ENCODE results near the gene INPP5A. TPM values are rescaled to one million over a fixed set of nuclear protein-coding genes. Genes with fewer than 3 reads are reported as not detected.

The INPP5A gene
- total and polyA plus RNA-seq, 5 donors from 2014 or later, result 0.66 to 21.3 (median 1.0) TPM

GRCh38 chr10:132526676-132527075, 10.9 kb upstream of the INPP5A start:
- DNase-seq (no peak), ATAC-seq (ENCODE audit: low read depth in 2 of 2) (no peak)
- Histone ChIP-seq H3K36me3 (ENCODE audit: control insufficient read depth, insufficient read depth, low read length) (no peaks in the 10 kb centered on the region), H3K4me1 (ENCODE audit: control insufficient read depth, insufficient read depth, low read length, poor library complexity, severe bottlenecking) (no peaks in the 10 kb centered on the region), H3K27ac (ENCODE audit: insufficient read depth, low read length, poor library complexity, severe bottlenecking) (no peak overlapping the region), H3K4me3 (ENCODE audit: low read depth, low read length) (no peak overlapping the region), H3K27me3 (ENCODE audit: control insufficient read depth, insufficient read depth, low read length) (peaks cover 2% of the 10 kb centered on the region), H3K9me3 (ENCODE audit: control insufficient read depth in 2 of 2, low read length in 2 of 2) (peaks cover 12 to 16% of the 10 kb centered on the region in 2 experiments)
- Mint-ChIP-seq H3K9me3 (peaks cover 0 to 12% (median 2%) of the 10 kb centered on the region in 7 donors), H3K27me3 (peaks cover 21% of the 10 kb centered on the region), H3K27ac (no peak overlapping the region), H3K4me1 (no peaks in the 10 kb centered on the region), H3K4me3 (peak overlapping the region in 1 of 4 donors; percentile 22), H3K36me3 (no peaks in the 10 kb centered on the region)

GRCh38 chr10:132527339-132528063, 10.1 kb upstream of the INPP5A start:
- H3K4me3 ChIP-seq (ENCODE audit: low read depth, low read length), result no peak overlapping the region
- no peak for ATAC-seq (ENCODE audit: low read depth in 2 of 2)
- Mint-ChIP-seq H3K9me3 (peaks cover 0 to 16% (median 3%) of the 10 kb centered on the region in 7 donors), H3K27ac (peak overlapping the region in 1 of 3 donors; percentile 20), H3K4me1 (no peaks in the 10 kb centered on the region), H3K36me3 (no peaks in the 10 kb centered on the region), H3K27me3 (peaks cover 22% of the 10 kb centered on the region), H3K4me3 (no peak overlapping the region)
- no peak overlapping the region for H3K27ac ChIP-seq (ENCODE audit: insufficient read depth, low read length, poor library complexity, severe bottlenecking)
- no peaks in the 10 kb centered on the region for H3K36me3 ChIP-seq (ENCODE audit: control insufficient read depth, insufficient read depth, low read length)
- no peaks in the 10 kb centered on the region for H3K4me1 ChIP-seq (ENCODE audit: control insufficient read depth, insufficient read depth, low read length, poor library complexity, severe bottlenecking)
- DNase-seq, result no peak
- peaks cover 14 to 18% of the 10 kb centered on the region in 2 experiments for H3K9me3 ChIP-seq (ENCODE audit: control insufficient read depth in 2 of 2, low read length in 2 of 2)
- peaks cover 2% of the 10 kb centered on the region for H3K27me3 ChIP-seq (ENCODE audit: control insufficient read depth, insufficient read depth, low read length)

GRCh38 chr10:132528064-132528691, 9.4 kb upstream of the INPP5A start:
- Mint-ChIP-seq H3K4me1 (no peaks in the 10 kb centered on the region), H3K4me3 (no peak overlapping the region), H3K36me3 (no peaks in the 10 kb centered on the region), H3K9me3 (peaks cover 0 to 16% (median 3%) of the 10 kb centered on the region in 7 donors), H3K27ac (no peak overlapping the region), H3K27me3 (peaks cover 25% of the 10 kb centered on the region)
- ATAC-seq (ENCODE audit: low read depth in 2 of 2) (no peak), DNase-seq (no peak)
- no peaks in the 10 kb centered on the region for H3K36me3 ChIP-seq (ENCODE audit: control insufficient read depth, insufficient read depth, low read length)
- H3K9me3 ChIP-seq (ENCODE audit: control insufficient read depth in 2 of 2, low read length in 2 of 2), result peaks cover 14 to 18% of the 10 kb centered on the region in 2 experiments
- no peaks in the 10 kb centered on the region for H3K4me1 ChIP-seq (ENCODE audit: control insufficient read depth, insufficient read depth, low read length, poor library complexity, severe bottlenecking)
- no peak overlapping the region for H3K4me3 ChIP-seq (ENCODE audit: low read depth, low read length)
- peaks cover 2% of the 10 kb centered on the region for H3K27me3 ChIP-seq (ENCODE audit: control insufficient read depth, insufficient read depth, low read length)
- no peak overlapping the region for H3K27ac ChIP-seq (ENCODE audit: insufficient read depth, low read length, poor library complexity, severe bottlenecking)

- H3K4me1 ChIP-seq (ENCODE audit: control insufficient read depth, insufficient read depth, low read length, poor library complexity, severe bottlenecking), result peaks cover 10% of the 10 kb centered on the region
- H3K4me3 ChIP-seq (ENCODE audit: low read depth, low read length), result no peak overlapping the region
- Mint-ChIP-seq H3K4me3 (no peak overlapping the region), H3K9me3 (peaks cover 0 to 16% (median 3%) of the 10 kb centered on the region in 7 donors), H3K27ac (no peak overlapping the region), H3K4me1 (peaks cover 0 to 18% (median 9%) of the 10 kb centered on the region in 4 donors), H3K36me3 (no peaks in the 10 kb centered on the region), H3K27me3 (peaks cover 28% of the 10 kb centered on the region)
- H3K36me3 ChIP-seq (ENCODE audit: control insufficient read depth, insufficient read depth, low read length), result no peaks in the 10 kb centered on the region
- H3K9me3 ChIP-seq (ENCODE audit: control insufficient read depth in 2 of 2, low read length in 2 of 2), result peaks cover 14 to 18% of the 10 kb centered on the region in 2 experiments
- ATAC-seq (ENCODE audit: low read depth in 2 of 2), result no peak
- peaks cover 2% of the 10 kb centered on the region for H3K27me3 ChIP-seq (ENCODE audit: control insufficient read depth, insufficient read depth, low read length)
- H3K27ac ChIP-seq (ENCODE audit: insufficient read depth, low read length, poor library complexity, severe bottlenecking), result no peak overlapping the region
- no peak for DNase-seq
Observed at GRCh38 chr10:132532179-132532578, 5.4 kb upstream of the INPP5A start.

GRCh38 chr10:132532749-132533560, 4.6 kb upstream of the INPP5A start:
- Histone ChIP-seq H3K4me1 (ENCODE audit: control insufficient read depth, insufficient read depth, low read length, poor library complexity, severe bottlenecking) (peaks cover 10% of the 10 kb centered on the region), H3K9me3 (ENCODE audit: control insufficient read depth in 2 of 2, low read length in 2 of 2) (peaks cover 14 to 18% of the 10 kb centered on the region in 2 experiments), H3K27me3 (ENCODE audit: control insufficient read depth, insufficient read depth, low read length) (peaks cover 2% of the 10 kb centered on the region), H3K36me3 (ENCODE audit: control insufficient read depth, insufficient read depth, low read length) (no peaks in the 10 kb centered on the region), H3K27ac (ENCODE audit: insufficient read depth, low read length, poor library complexity, severe bottlenecking) (no peak overlapping the region), H3K4me3 (ENCODE audit: low read depth, low read length) (no peak overlapping the region)
- H3K27ac Mint-ChIP-seq, result no peak overlapping the region
- peaks cover 0 to 18% (median 9%) of the 10 kb centered on the region in 4 donors for H3K4me1 Mint-ChIP-seq
- peaks cover 0 to 16% (median 3%) of the 10 kb centered on the region in 7 donors for H3K9me3 Mint-ChIP-seq
- H3K4me3 Mint-ChIP-seq, result peak overlapping the region in 2 of 4 donors; percentile 74 to 87
- no peak for DNase-seq
- no peak for ATAC-seq (ENCODE audit: low read depth in 2 of 2)
- peaks cover 26% of the 10 kb centered on the region for H3K27me3 Mint-ChIP-seq
- no peaks in the 10 kb centered on the region for H3K36me3 Mint-ChIP-seq

- Mint-ChIP-seq H3K27ac (no peak overlapping the region), H3K4me1 (peaks cover 0 to 24% (median 14%) of the 10 kb centered on the region in 4 donors), H3K27me3 (peaks cover 19% of the 10 kb centered on the region), H3K4me3 (peak overlapping the region in 2 of 4 donors; percentile 47 to 87), H3K9me3 (peaks cover 0 to 16% (median 3%) of the 10 kb centered on the region in 7 donors), H3K36me3 (no peaks in the 10 kb centered on the region)
- no peak overlapping the region for H3K4me3 ChIP-seq (ENCODE audit: low read depth, low read length)
- H3K9me3 ChIP-seq (ENCODE audit: control insufficient read depth in 2 of 2, low read length in 2 of 2), result peaks cover 14 to 18% of the 10 kb centered on the region in 2 experiments
- H3K27ac ChIP-seq (ENCODE audit: insufficient read depth, low read length, poor library complexity, severe bottlenecking), result no peak overlapping the region
- DNase-seq (no peak), ATAC-seq (ENCODE audit: low read depth in 2 of 2) (no peak)
- H3K4me1 ChIP-seq (ENCODE audit: control insufficient read depth, insufficient read depth, low read length, poor library complexity, severe bottlenecking), result peaks cover 18% of the 10 kb centered on the region
- H3K36me3 ChIP-seq (ENCODE audit: control insufficient read depth, insufficient read depth, low read length), result no peaks in the 10 kb centered on the region
- H3K27me3 ChIP-seq (ENCODE audit: control insufficient read depth, insufficient read depth, low read length), result peaks cover 2% of the 10 kb centered on the region
Observed at GRCh38 chr10:132533571-132534260, 3.9 kb upstream of the INPP5A start.

Data from CD4-positive, CD25-positive, alpha-beta regulatory T cell (primary cell).